DMS 273 treated with DMSO at 0.1 percent for 48 hours (cell line): Measurements from ENCODE around the gene NEK10.
A peak's percentile ranks its signal among the peaks of the same experiment; 100 is the strongest.
"Not testable (repeated sequence)": the region's sequence is repeated elsewhere in the genome, so short reads cannot be mapped to it uniquely, and the experiment has no call there.

Experiments
- DNase-seq: peaks from one replicate; lab custom pipeline; 2025; lab: John Stamatoyannopoulos, UW

The NEK10 gene

DNA sequence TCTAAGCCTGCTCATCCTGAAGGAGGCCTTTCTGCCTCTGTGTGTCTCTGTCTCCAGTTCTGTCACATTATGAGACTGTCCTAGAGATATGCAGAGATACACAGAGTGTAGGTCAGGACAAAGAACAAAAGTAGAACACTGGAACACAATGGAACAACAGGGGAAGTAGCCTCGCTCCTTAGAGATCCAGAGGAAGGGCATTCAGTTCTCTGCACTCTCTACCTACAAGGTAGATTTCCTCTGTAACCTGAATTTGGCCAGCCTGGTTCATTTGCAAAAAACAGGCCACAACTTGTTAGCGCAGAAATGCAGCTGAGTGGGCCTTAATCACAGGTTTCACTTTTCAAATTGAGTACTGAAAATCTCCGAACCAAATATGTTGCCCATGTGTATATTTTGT, 19.4 kb downstream of the NEK10 start:
- DNase-seq = no peak

DNA sequence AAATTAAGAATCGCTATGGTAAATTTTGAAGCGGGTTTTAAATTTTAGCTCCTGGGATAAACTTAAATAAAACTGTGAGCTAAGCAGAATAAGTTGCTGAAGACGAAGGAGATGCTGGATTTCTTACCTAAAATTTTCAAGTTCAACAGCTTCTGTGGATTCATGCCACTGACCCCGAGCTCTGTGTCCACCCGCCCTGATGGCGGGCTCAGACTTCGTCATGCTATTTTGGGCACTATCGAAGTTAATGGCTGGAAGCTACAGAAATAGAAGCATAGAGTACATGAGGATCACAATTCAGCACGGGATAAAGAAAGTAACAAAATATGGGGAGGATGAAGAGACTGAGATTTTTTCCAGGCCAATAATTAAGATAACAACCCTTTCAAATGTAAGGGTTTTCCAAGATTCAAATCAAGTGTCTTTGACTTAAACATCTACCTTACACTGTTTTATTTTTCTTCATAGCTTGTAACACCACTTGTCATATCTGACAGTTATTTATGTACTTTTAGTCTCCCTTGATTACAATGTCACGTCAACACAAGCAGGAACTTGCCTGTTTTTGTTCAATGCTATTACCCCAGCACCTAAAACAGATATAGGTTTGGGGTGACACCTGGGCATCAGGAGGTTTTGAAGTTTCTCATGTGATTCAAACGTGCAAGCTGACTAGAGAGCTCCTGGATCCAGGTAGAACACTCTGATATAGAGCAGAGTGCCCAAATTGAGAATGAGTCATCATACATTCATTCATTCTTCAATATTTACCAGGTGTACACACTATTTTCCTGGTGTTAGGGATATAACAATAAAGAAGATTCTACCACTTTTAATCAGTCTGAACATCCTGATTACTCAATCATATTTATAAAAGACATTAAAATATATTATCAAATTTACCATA, 23.0 kb downstream of the NEK10 start:
- DNase-seq = no peak

DNA sequence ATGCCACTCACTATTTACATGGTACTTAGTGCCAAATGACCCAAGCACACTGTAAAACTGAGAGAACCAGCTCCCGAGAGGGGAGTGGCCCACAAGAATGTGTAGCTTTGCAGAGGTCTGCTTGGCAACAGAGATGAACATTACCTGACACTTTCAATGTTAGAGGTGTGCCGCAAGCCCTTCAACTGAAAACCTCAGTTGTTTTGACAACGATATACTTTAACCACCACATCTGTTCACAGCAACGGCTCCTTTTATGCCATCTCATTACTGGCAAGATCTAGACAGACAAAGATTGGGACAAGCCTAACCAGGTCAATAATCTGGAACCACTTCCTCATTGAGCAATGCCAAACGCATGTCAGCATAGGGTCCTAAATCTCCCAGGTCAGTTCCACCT, 23.7 kb downstream of the NEK10 start:
- DNase-seq = no peak

DNA sequence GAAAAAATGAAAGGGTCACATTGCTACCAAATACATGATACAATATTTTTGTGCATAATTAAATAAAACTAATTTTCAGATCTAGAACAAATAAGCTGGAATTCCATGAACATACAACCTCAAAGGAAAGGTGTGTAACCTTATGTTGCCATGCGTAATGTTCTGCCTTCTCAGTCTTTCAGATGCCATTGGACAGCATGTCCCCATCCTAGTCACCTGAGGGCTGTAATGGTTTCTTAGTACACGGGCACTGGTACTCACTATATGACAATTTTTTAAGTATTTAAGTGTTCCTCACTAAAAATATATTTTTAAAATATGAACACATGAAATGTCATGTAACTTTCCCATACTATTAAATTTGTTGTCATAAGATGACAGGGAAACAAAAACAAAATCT, 24.1 kb downstream of the NEK10 start:
- DNase-seq = no peak

DNA sequence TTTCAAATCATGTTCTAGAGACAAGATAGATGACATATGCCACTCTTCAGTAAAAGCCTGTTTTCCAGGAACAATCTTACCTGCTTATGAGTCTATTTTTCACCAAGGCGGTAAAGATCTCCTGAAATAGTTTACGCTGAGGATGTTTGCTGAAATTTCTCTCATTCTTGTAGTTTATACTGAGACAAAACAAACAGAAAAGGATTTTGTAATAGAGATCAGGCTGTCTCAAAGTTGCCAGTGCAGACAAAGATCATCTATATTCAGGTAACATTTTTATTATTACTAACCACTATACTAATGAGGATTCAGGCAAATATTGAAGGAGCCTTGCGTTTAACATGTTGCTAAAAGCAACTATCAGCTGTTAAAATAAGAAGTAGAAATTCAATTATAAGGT, 25.0 kb downstream of the NEK10 start:
- DNase-seq = no peak

DNA sequence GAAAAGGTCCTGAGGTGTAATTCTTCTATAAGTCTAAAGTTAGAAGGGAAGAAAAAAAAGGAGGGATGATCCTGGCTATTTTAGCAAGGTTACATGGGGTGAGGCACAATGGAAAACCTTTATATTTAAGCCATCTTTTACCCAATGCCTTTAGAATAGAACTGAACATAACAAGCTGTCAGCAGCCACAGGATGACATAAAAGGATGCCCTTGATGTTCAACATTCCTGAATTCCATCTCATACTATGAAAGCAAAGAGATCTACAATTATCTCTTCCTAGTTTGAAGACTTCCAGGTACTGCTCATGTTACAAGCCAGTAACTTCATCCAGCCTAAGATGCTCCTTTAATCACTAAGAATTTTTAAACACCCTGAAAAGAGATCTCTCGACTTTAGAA, 26.9 kb downstream of the NEK10 start:
- no peak for DNase-seq

DNA sequence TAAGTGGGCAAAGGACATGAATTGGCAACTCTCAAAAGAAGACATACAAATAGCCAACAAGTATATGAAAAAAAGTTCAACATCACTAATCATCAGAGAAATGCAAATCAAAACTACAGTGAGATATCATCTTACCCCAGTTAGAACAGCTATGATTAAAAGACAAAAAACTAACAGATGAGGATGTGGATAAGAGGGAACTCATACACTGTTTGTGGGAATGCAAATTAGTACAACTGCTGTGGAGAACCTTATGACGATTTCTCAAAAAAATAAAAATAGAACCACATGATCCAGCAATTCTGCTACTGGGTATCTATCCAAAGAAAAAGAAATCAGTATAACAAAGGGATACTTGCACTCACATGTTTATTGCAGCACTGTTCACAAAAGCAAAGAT, 28.6 kb downstream of the NEK10 start:
- no peak for DNase-seq

DNA sequence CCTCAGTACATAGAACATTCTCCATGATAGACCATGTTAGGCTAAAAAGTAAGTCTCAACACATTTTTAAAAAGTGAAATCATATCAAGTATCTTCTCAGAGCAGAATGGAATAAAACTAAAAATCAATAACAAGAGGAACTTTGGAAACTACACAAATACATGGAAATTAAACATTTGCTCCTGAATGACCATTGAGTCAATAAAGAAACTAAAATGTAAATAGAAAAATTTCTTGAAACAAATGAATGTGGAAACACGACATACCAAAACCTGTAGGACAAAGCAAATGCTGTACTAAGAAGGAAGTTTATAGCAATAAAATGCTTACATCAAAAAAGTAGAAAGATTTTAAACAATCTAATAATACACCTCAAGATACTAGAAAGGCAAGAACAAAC, 33.6 kb downstream of the NEK10 start:
- no peak for DNase-seq

DNA sequence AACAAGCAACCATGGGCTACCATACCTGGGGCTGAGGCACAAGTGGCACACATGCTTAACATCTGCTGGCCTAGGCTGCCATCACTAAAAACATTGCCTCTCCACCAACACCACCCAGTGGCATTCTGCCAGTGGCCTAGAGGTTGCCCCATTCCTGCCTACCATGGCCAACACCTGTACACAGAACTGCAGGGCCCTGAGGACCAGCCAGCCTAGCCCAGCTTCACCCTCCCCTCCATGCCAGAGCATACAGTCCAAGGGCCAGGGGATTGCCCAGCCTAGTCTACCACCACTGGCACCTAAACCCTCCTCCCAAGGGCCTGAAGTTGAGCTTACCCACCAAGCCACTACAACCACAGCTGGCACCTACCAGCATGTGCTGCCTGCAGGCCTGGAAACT, 35.3 kb downstream of the NEK10 start:
- DNase-seq = no peak

DNA sequence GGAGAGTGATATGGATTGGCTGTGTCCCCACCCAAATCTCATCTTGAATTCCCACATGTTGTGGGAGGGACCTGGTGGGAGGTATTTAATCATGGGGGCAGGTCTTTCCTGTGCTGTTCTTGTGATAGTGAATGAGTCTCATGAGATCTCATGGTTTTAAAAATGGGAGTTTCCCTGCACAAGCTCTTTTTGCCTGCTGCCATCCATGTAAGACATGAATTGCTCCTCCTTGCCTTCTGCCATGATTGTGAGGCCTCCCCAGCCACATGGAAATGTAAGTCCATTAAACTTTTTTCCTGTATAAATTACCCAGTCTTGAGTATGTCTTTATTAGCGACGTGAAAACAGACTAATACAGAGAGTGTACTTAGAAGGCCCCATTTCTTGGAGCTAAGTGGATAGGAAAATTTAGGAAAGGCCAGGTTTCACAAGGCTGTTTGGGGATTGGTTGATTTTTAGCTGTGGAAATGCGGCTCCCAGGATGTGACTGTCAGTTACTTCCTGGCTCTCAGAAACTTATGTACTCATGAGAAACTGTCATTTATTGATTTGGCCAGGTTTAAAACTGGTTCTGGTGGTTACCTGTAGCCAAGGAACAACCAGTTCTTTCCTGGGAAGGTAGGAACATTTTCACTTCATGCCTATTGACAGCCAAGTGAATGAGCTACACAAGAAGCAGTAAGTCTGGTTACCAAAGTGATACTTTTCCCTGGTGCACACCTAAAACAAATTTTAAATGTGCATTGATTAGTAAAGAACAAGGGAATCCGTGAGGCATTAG, 40.0 kb downstream of the NEK10 start:
- not testable (repeated sequence) for DNase-seq

DNA sequence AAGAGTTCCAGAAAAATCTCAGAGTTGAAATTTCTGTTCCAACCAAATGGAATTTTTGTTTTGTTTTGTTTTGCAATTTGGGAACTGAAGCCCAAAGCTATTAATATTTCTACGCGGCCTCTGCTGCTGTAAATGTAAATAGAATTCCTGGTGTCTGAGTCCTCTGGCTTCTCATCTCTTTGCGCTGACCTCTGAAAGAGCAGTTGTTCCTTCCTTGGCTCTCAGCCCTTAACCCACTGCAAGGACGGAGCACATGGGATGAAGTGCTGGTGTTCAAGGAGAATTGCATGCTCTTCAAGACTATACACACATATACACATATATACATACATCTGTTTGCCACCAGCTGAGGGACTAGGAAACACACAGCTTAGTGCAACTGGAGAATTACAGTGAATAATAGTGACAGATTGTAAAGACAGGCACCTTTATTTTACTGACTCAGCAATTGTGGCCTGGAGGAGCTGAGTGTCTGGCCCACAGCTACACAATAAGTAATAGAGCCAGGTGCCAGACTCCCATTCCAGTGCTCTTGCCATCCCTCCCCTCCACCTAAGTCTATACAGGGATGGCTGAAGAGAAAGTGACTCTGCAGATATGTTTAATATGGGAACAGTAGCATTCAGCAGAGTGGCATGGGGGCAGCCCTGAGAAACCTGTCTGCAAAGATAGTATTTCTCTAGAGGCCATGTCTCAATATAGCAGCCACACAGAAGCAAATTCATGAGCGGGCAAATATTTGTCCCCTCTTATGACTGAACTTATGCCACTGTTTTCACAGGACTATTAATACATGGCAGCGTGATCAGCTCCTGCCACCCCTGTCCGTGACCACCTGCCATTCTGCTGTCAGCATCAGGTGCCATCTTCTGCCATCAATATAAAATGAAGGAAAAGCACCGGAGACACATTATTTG, 42.3 kb downstream of the NEK10 start:
- DNase-seq = no peak

DNA sequence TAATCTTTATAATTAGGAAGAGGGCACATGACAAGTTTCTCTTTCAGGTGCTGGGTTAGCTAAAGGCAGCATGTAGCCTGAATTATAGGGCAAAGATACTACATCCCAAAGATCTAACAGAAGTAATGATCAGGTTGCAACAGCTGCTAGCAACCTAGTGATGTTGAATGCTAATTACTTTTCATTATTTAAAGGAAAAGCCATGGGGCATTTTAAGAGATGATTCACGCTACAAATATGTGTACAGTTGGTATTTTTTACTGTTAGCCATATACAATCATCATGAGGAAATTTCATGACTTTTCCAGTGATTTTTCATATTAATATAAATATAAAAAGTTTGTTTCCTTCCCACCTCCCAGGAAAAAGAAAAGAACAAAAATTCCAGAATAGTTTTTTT, 43.0 kb downstream of the NEK10 start:
- no peak for DNase-seq

DNA sequence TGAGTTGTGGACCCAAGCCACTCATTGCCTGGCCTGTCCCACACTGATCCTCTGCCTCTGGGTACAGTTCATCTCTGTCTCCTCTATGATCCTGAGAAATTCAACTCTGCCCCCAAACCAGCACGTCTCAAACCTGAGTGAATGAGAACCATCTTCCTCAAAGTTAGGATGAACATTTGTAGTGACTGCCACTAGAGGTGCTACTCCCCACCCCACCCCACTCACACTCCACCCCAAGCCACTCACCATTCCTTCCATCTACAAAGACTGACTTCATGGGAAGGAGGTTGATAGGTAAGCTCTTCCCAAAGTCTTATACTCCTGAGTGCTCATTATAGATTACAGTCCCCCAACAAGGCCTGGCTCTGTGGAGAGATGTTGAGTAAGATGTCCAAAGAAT, 43.8 kb downstream of the NEK10 start:
- DNase-seq = no peak

DNA sequence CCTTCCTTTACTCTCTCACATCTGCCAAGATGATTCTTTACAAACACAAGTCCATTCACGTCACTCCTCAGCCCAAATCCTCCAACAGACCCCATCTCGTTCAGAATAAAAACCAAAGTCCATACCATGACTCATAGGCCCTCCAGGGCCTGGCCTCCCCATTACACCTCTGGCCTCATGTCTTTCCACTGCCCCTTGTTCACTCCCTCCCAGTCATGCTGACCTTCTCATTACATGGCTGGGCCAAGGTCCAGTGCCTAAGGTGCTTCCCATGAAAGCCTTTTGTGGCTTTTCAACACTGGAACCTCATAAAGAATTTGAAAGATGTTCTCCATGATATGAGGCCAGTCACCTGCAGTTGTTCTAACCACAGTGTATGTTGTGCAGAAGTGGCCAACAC, 44.5 kb downstream of the NEK10 start:
- DNase-seq = no peak

DNA sequence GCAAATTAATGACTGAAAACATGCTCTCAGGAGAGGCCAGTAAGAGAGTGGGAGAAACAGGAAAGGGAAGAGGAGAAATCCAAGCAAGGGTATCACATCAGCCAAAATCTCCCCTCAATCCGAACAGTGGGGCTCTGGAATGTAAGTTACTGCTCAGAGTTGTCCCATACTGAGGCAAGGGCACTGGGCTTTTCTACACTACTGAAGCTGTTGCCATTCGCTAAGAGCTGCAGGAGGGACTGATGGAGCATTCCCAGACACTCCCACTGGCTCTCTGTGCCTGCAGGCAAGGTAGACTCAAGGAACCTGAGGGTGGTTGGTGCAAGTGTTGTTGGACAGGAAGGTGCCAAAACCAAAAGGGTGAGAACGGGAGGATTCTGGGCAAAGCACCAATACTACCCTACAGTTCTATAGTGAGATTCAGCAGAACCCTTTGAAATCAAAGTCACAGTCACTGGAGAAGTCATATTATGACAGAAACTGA, 46.1 kb downstream of the NEK10 start:
- DNase-seq = no peak

DNA sequence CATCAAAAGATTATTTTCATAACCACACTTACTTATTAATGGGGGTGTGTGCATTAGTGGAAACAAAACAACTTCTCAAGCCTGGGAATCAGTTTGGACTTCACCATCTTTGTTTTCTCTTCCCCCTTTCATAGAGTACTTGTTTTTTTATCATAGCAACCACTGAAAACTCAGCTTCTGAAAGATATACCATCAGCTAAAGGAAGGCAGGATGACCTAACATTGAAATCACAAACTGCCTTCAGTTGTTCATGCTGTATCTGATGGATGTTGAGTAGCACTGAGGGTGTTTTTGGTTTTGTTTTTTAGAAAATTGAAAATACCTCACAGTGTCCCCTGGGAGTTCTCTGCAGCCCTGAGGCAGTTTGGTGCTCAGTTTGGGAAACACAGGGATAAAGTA, 46.5 kb downstream of the NEK10 start:
- DNase-seq = no peak

DNA sequence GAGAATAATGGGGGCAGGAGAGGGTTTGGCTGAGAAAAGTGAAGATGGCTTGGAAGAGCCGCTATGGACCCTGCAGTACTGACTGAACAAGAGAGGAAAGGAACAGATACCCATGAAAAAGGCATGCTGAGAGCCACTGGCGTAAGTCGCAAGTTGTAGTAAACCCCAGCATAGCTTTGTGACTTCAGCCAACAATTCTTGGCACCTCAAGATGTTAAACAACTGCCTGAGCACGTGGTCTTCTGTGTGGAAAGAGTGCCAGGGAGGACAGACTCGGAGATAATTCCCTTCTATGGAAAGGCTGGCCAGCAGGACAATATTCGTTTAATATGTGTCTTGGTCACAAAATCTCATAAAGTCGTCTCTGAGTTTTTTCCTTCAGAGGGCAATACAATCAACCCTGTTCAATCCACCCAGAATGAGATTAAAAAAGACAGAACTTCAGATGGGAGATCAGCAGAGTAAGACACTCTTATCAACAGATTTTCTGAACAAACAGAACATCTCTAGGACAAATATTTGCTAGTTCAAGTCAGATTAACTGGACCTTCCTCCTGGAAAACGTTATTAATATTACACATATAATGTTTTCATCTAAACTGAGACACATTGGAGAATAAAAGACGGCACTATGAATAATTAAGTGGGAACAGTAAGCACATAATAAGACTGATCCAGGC, 49.2 kb downstream of the NEK10 start:
- DNase-seq = no peak

DNA sequence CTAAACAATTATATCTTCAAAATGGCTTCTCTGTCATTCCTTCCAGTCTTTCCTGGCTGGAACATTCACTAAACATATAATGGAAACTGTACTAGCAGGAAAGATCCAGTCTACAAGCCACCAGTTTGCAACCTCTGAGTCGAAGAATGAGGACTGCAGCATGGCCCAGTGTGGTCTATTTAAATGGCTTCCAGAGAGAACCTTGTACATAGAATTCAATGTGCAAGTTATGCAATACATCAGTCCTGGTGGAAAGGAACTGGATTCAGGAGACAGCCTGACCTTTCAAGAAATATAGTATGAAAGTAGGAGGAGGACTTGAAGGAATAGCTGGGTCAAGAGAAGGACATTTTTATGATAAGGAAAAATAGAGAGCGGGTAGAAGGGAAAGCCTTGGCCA, 49.9 kb downstream of the NEK10 start:
- no peak for DNase-seq

DNA sequence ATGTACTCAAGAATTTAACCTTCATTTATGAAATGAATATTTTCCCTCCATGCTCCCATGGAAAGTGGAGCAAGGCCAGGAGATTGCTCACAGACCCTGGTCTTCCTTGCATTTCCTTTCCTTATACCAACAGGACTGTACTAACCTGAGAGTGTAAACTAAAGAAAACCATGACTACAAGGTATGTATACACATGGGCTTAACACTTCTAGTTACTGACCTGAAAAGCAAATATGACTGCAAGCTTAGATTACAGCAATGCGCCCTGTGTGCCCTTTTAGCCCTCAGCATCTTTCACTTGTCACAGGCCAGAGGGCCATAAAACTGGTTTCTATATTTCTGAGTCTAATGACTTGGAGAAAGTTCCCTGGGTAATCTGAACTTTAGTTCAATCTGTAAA, 52.1 kb downstream of the NEK10 start:
- no peak for DNase-seq

DNA sequence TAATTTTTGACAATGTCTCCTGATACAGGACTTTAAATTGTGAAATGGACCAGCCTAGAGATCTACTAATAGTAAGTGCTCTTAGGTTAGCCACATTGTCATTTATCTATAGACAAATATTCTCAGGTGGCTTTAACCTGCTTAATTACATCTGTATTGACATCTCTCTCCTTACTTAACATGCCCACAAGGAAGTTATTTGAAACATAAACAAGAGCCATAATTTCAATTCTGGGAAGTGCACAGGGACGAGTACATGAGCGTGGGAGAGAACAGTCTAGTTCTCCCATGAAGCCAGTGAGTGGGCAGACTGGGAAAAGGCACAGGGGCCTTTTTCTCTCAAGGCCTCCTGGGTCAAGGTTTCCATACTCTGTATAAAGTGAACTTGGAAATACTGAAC, 54.2 kb downstream of the NEK10 start:
- DNase-seq = no peak

DNA sequence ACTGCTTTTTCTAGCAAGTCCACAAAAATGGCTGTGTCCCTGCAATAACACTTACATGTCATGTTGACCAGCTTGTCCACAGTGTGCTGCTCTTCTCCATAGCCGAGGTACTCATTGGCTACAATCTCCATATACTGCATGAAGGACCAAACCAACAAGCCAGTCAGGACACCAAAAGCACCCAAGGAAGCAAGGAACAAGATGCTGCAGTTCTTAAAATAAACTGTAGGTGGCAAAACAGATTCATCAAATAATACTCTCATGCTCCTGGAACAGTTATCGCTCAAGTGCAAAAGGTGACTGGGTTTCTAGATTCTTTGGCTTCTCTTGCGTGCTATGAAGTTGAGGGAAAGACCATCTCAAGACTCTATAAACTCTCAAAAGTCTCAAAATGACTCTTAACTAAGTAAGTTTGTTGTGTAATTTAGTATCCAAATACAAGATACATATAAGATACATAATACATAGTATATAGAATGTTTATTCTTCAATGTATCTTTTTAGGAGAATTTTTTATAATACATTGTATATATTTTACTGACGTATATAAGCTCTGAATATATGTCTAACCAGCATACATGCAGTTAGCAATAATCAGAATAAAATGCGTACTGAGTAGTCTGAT, 57.0 kb downstream of the NEK10 start:
- peak; percentile 21 for DNase-seq
